HepG2 (cell line): Measurements from ENCODE around the gene NKD1. TPM values are rescaled to one million over a fixed set of nuclear protein-coding genes. Genes with fewer than 3 reads are reported as not detected.
A peak's percentile ranks its signal among the peaks of the same experiment; 100 is the strongest.

Source experiments
- ELF4 ChIP-seq: sonication (generic); formaldehyde crosslinking; IDR thresholded peaks from 2 replicates; pipeline ENCODE4 v1.5.0; 2020; ENCODE audit warnings: missing genetic modification reagents, mild to moderate bottlenecking, moderate library complexity, borderline replicate concordance
- HMGXB3 ChIP-seq: sonication (generic); formaldehyde crosslinking; IDR thresholded peaks from 2 replicates; pipeline ENCODE4 v1.4.0; 2020; ENCODE audit warnings: missing genetic modification reagents, borderline replicate concordance
- HOXA7 ChIP-seq: sonication (generic); formaldehyde crosslinking; IDR thresholded peaks from 2 replicates; pipeline ENCODE4 v1.8.1; 2022; ENCODE audit warnings: mild to moderate bottlenecking, missing genetic modification reagents, moderate library complexity
- REST ChIP-seq, 2 experiments: IDR thresholded peaks; 2 replicates each; pipeline ENCODE4 v1.6.1; 2011 to 2012; ENCODE audit warnings: low read length in 2 of 2, borderline replicate concordance in 1 of 2, low read depth in 1 of 2, mild to moderate bottlenecking in 1 of 2, moderate library complexity in 1 of 2
- SMAD3 ChIP-seq: sonication (generic); formaldehyde crosslinking; IDR thresholded peaks from 2 replicates; pipeline ENCODE4 v1.4.0; 2020; ENCODE audit warnings: missing genetic modification reagents
- THAP11 ChIP-seq: IDR thresholded peaks from 2 replicates; pipeline ENCODE4 v1.6.1; 2016; ENCODE audit warnings: missing biosample characterization, missing genetic modification reagents
- TP53 ChIP-seq: sonication (generic); formaldehyde crosslinking; conservative IDR thresholded peaks from 2 replicates; pipeline ENCODE4 v1.4.0; 2020; ENCODE audit warnings: missing genetic modification reagents
- ZMYM3 ChIP-seq: sonication (generic); formaldehyde crosslinking; IDR thresholded peaks from 2 replicates; pipeline ENCODE4 v1.5.1; 2020; ENCODE audit warnings: mild to moderate bottlenecking, missing genetic modification reagents
- ZNF292 ChIP-seq: sonication (generic); formaldehyde crosslinking; IDR thresholded peaks from 2 replicates; pipeline ENCODE4 v1.8.1; 2022; ENCODE audit warnings: mild to moderate bottlenecking, low read depth, missing genetic modification reagents, borderline replicate concordance
- ZNF510 ChIP-seq: sonication (generic); formaldehyde crosslinking; IDR thresholded peaks from 2 replicates; pipeline ENCODE4 v1.4.0; 2020; ENCODE audit warnings: low read depth, mild to moderate bottlenecking, missing genetic modification reagents
- ZNF543 ChIP-seq: sonication (generic); formaldehyde crosslinking; IDR thresholded peaks from 2 replicates; pipeline ENCODE4 v1.4.0; 2020; ENCODE audit warnings: mild to moderate bottlenecking, missing genetic modification reagents
- ZNF547 ChIP-seq: sonication (generic); formaldehyde crosslinking; IDR thresholded peaks from 2 replicates; pipeline ENCODE4 v1.5.1; 2020; ENCODE audit warnings: mild to moderate bottlenecking, missing genetic modification reagents
- ZNF614 ChIP-seq: IDR thresholded peaks from 2 replicates; pipeline ENCODE4 v1.6.1; 2018; ENCODE audit warnings: missing biosample characterization, missing genetic modification reagents, inconsistent platforms, borderline replicate concordance
- ZNF749 ChIP-seq: sonication (generic); formaldehyde crosslinking; IDR thresholded peaks from 2 replicates; pipeline ENCODE4 v1.8.0; 2022; ENCODE audit warnings: mild to moderate bottlenecking, missing genetic modification reagents, moderate library complexity, borderline replicate concordance
- ZNF878 ChIP-seq: sonication (generic); formaldehyde crosslinking; IDR thresholded peaks from 2 replicates; pipeline ENCODE4 v1.8.1; 2023; ENCODE audit warnings: mild to moderate bottlenecking, missing genetic modification reagents, moderate library complexity
- polyA plus RNA-seq, 8 experiments: library from polyadenylated mRNA; depleted of rRNA in 3 of 8; stranded (reverse) in 7 of 8; unstranded in 1 of 8; fragments of >200 nt; fragmentation: Illumina TruSeq in 4 of 8; extraction: Trizol in 4 of 8; gene quantifications; 2 replicates each; pipeline versions ENCODE4 v1.2.1 to v1.2.3, GENCODE V29; 2011 to 2016; ENCODE audit warnings: low read depth in 4 of 8, missing spikeins in 1 of 8, mixed read lengths in 1 of 8; ENCODE audit not compliant: insufficient read depth in 1 of 8
- total RNA-seq, 5 experiments: library from RNA; depleted of rRNA; stranded (reverse); fragments of >200 nt; fragmentation: Illumina TruSeq; extraction: Trizol; gene quantifications; 2 replicates each; pipeline ENCODE4 v1.2.3, GENCODE V29; 2016; ENCODE audit warnings: low read depth in 1 of 5
- TF ChIP-seq, protein P1 (sequence below): IDR thresholded peaks from 2 replicates; pipeline ENCODE4 v1.6.1; 2016; ENCODE audit warnings: missing compliant biosample characterization, missing genetic modification reagents, borderline replicate concordance

NKD1 gene
- total and polyA plus RNA-seq, 2 of the 13 experiments (the other 11 are each of a cell fraction or from before 2014, with no cell fraction given) = 70.4 to 121 TPM

DNA sequence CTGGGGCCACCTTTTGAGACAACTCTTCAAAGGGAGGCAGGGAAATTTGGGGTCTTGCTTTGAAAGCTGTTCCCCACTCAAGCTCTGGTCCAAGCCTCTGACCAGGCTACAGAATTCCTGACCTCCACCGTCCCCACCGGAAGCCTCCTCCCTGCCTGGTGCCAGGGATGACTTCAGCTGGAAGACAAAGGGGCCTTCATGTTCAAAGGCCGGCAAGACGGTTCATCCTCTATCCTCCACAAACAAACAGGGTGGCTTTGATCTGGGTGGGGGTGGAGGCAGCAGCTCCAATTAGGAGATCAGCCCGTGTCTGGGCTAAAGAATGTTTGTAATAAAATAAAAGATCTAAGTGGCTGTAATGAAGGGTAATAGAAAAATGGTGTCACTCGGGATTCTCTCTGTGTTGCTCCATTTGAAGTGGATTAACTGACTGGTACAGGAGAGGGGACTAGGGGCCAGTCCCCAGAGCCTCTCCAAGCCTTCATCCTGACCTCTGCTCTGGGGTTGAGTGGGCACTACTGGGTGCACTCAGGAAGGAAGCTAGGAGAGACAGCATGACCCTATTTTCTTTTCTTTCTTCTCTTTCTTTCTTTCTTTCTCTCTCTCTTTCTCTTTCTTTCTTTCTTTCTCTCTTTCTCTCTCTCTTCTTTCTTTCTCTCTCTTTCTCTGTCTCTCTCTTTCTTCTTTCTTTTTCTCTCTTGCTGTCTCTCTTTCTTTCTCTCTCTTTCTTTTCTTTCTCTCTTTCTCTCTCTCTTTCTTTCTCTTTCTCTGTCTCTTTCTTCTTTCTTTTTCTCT, 27.5 kb upstream of the NKD1 start (continued):
- TF ChIP-seq HMGXB3 (CRISPR knock-in tag) (no peak; the same call in 1 of the 2 replicates), ZNF543 (peak; percentile 71; the same call in 1 of the 2 replicates), SMAD3 (peak; percentile 93; the same call in 1 of the 2 replicates), ZNF749 (CRISPR knock-in tag) (no peak; the same call in 1 of the 2 replicates), ZNF292 (CRISPR knock-in tag) (peak; percentile 66; the same call in 1 of the 2 replicates), ZNF547 (CRISPR knock-in tag) (no peak), ZNF614 (peak; percentile 92), HOXA7 (CRISPR knock-in tag) (no peak), ZNF878 (CRISPR knock-in tag) (no peak), ZMYM3 (CRISPR knock-in tag) (peak; percentile 93), TP53 (CRISPR knock-in tag) (0 out of 2 replicates have a peak, but pooled peaks have one; percentile 32), ZNF510 (CRISPR knock-in tag) (no peak), THAP11 (CRISPR knock-in tag) (peak; percentile 82), ELF4 (CRISPR knock-in tag) (no peak), REST (IDR thresholded peaks at IDR 0.05; ENCODE audit: borderline replicate concordance in 1 of 2, low read depth in 1 of 2, low read length in 2 of 2) (peak in 1 of 2 experiments; percentile 54; a peak in 2 of 4 replicates)
- TF ChIP-seq, protein P1, sequence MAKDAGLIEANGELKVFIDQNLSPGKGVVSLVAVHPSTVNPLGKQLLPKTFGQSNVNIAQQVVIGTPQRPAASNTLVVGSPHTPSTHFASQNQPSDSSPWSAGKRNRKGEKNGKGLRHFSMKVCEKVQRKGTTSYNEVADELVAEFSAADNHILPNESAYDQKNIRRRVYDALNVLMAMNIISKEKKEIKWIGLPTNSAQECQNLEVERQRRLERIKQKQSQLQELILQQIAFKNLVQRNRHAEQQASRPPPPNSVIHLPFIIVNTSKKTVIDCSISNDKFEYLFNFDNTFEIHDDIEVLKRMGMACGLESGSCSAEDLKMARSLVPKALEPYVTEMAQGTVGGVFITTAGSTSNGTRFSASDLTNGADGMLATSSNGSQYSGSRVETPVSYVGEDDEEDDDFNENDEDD (CRISPR knock-in tag) = peak; percentile 61; the same call in 1 of the 2 replicates
